GM18498 (cell line): ENCODE data around the gene TOB2.

Source experiments
- ATAC-seq: cut with Tn5 transposase; IDR thresholded peaks from one replicate; pipeline ENCODE4 v1.9.1; 2021; ENCODE audit warnings: mild to moderate bottlenecking, moderate library complexity; ENCODE audit not compliant: unreplicated experiment

Gene TOB2

GRCh38 chr22:41446639-41447434 lies at the start of gene TOB2:
Gene TOB2, minus strand, starts transcription at chr22:41446801. Its CDS starts 9,456 bp downstream, at chr22:41437345.
- peak; percentile 51 for ATAC-seq

- no peak for ATAC-seq
Observed at GRCh38 chr22:41491374-41492100, 44.9 kb upstream of the TOB2 start.

GRCh38 chr22:41488596-41489385 lies 42.2 kb upstream of the TOB2 start:
- ATAC-seq, result no peak

- ATAC-seq, result no peak
Observed at GRCh38 chr22:41488076-41488475, 41.5 kb upstream of the TOB2 start.

- no peak for ATAC-seq
Observed at GRCh38 chr22:41487037-41487935, 40.7 kb upstream of the TOB2 start.

GRCh38 chr22:41485033-41485432 lies 38.4 kb upstream of the TOB2 start:
- no peak for ATAC-seq

GRCh38 chr22:41482319-41482935 lies 35.8 kb upstream of the TOB2 start:
- ATAC-seq, result no peak

GRCh38 chr22:41481925-41482318 lies 35.3 kb upstream of the TOB2 start:
- no peak for ATAC-seq

GRCh38 chr22:41481131-41481830 lies 34.7 kb upstream of the TOB2 start:
- no peak for ATAC-seq

GRCh38 chr22:41480397-41480735 lies 33.8 kb upstream of the TOB2 start:
- ATAC-seq, result no peak

- ATAC-seq, result no peak
Observed at GRCh38 chr22:41479671-41480396, 33.2 kb upstream of the TOB2 start.

- no peak for ATAC-seq
Observed at GRCh38 chr22:41478891-41479521, 32.4 kb upstream of the TOB2 start.

- no peak for ATAC-seq
Observed at GRCh38 chr22:41478473-41478872, 31.9 kb upstream of the TOB2 start.

GRCh38 chr22:41474872-41475451 lies 28.4 kb upstream of the TOB2 start:
- ATAC-seq, result no peak

- no peak for ATAC-seq
Observed at GRCh38 chr22:41471568-41471967, 25.0 kb upstream of the TOB2 start.

GRCh38 chr22:41470886-41471285 lies 24.3 kb upstream of the TOB2 start:
- ATAC-seq, result no peak

- no peak for ATAC-seq
Observed at GRCh38 chr22:41469218-41469851, 22.7 kb upstream of the TOB2 start.
